ENCODE measurements around the gene LRRC75B. TPM values are rescaled to one million over a fixed set of nuclear protein-coding genes. Genes with fewer than 3 reads are reported as not detected.

LRRC75B gene
- total RNA-seq, 1 donor from 2014 or later, result 10.3 TPM

- no peak for DNase-seq (ENCODE audit: extremely low spot score, unreplicated experiment)
- H3K27ac Mint-ChIP-seq (ENCODE audit: unreplicated experiment), result peak overlapping the region; percentile 5
- peaks cover 13% of the 10 kb centered on the region for H3K36me3 Mint-ChIP-seq (ENCODE audit: unreplicated experiment)
- peaks cover 3% of the 10 kb centered on the region for H3K4me1 Mint-ChIP-seq (ENCODE audit: unreplicated experiment)
- H3K4me3 Mint-ChIP-seq (ENCODE audit: unreplicated experiment), result no peak overlapping the region
- no peaks in the 10 kb centered on the region for H3K9me3 Mint-ChIP-seq (ENCODE audit: unreplicated experiment)
- TF ChIP-seq CTCF (IDR thresholded peaks at IDR 0.05), result no peak
- no peaks in the 10 kb centered on the region for H3K27me3 Mint-ChIP-seq (ENCODE audit: unreplicated experiment)
These were observed 14.3 kb downstream of the LRRC75B start for GRCh38 chr22:24578355-24579257.

- Mint-ChIP-seq H3K9me3 (ENCODE audit: unreplicated experiment) (no peaks in the 10 kb centered on the region), H3K4me3 (ENCODE audit: unreplicated experiment) (no peak overlapping the region), H3K4me1 (ENCODE audit: unreplicated experiment) (peaks cover 2% of the 10 kb centered on the region), H3K27me3 (ENCODE audit: unreplicated experiment) (no peaks in the 10 kb centered on the region), H3K27ac (ENCODE audit: unreplicated experiment) (no peak overlapping the region), H3K36me3 (ENCODE audit: unreplicated experiment) (peaks cover 24% of the 10 kb centered on the region)
- TF ChIP-seq CTCF (IDR thresholded peaks at IDR 0.05), result no peak
- no peak for DNase-seq (ENCODE audit: extremely low spot score, unreplicated experiment)
These were observed 16.1 kb downstream of the LRRC75B start for GRCh38 chr22:24576778-24577177.

GRCh38 chr22:24571266-24571665 lies 21.6 kb downstream of the LRRC75B start:
- no peak for DNase-seq (ENCODE audit: extremely low spot score, unreplicated experiment)
- H3K36me3 Mint-ChIP-seq (ENCODE audit: unreplicated experiment), result peaks cover 27% of the 10 kb centered on the region
- no peaks in the 10 kb centered on the region for H3K27me3 Mint-ChIP-seq (ENCODE audit: unreplicated experiment)
- H3K27ac Mint-ChIP-seq (ENCODE audit: unreplicated experiment), result no peak overlapping the region
- no peak overlapping the region for H3K4me3 Mint-ChIP-seq (ENCODE audit: unreplicated experiment)
- peaks cover 5% of the 10 kb centered on the region for H3K4me1 Mint-ChIP-seq (ENCODE audit: unreplicated experiment)
- H3K9me3 Mint-ChIP-seq (ENCODE audit: unreplicated experiment), result no peaks in the 10 kb centered on the region
- TF ChIP-seq CTCF (IDR thresholded peaks at IDR 0.05), result no peak

GRCh38 chr22:24567668-24568067 lies 25.2 kb downstream of the LRRC75B start:
- peaks cover 12% of the 10 kb centered on the region for H3K36me3 Mint-ChIP-seq (ENCODE audit: unreplicated experiment)
- H3K4me1 Mint-ChIP-seq (ENCODE audit: unreplicated experiment), result peaks cover 5% of the 10 kb centered on the region
- H3K9me3 Mint-ChIP-seq (ENCODE audit: unreplicated experiment), result no peaks in the 10 kb centered on the region
- TF ChIP-seq CTCF (IDR thresholded peaks at IDR 0.05), result no peak
- no peaks in the 10 kb centered on the region for H3K27me3 Mint-ChIP-seq (ENCODE audit: unreplicated experiment)
- H3K4me3 Mint-ChIP-seq (ENCODE audit: unreplicated experiment), result no peak overlapping the region
- no peak for DNase-seq (ENCODE audit: extremely low spot score, unreplicated experiment)
- no peak overlapping the region for H3K27ac Mint-ChIP-seq (ENCODE audit: unreplicated experiment)

- no peak for TF ChIP-seq CTCF (IDR thresholded peaks at IDR 0.05)
- Mint-ChIP-seq H3K36me3 (ENCODE audit: unreplicated experiment) (peaks cover 11% of the 10 kb centered on the region), H3K9me3 (ENCODE audit: unreplicated experiment) (no peaks in the 10 kb centered on the region), H3K4me3 (ENCODE audit: unreplicated experiment) (no peak overlapping the region), H3K27ac (ENCODE audit: unreplicated experiment) (peak overlapping the region; percentile 12), H3K4me1 (ENCODE audit: unreplicated experiment) (peaks cover 5% of the 10 kb centered on the region), H3K27me3 (ENCODE audit: unreplicated experiment) (no peaks in the 10 kb centered on the region)
- no peak for DNase-seq (ENCODE audit: extremely low spot score, unreplicated experiment)
These were observed 25.9 kb downstream of the LRRC75B start for GRCh38 chr22:24566899-24567511.
